IMR-90 (cell line): ENCODE data around the gene CTSO. TPM values are rescaled to one million over a fixed set of nuclear protein-coding genes. Genes with fewer than 3 reads are reported as not detected.

Source experiments
- ATAC-seq: fragments of 200-7000 bp; cut with Tn5 transposase; 2 replicates; pipeline ENCODE4 v1.9.1; 2020; ENCODE audit warnings: low read depth, mild to moderate bottlenecking, moderate library complexity
- BruUV-seq: library from RNA; stranded (reverse); fragments of 400-500 nt; replicated peaks from 2 replicates; lab custom pipeline; 2021; lab: Mats Ljungman, UMichigan
- CTCF ChIA-PET: fragments of 300-600 bp; formaldehyde crosslinking; extraction: SDS; loops from one replicate; lab custom pipeline; 2021; ENCODE audit warnings: antibody characterized with exemption; lab: Yijun Ruan, JAX
- POLR2A ChIA-PET: fragments of 300-600 bp; sonication (Branson Sonifier 250); formaldehyde crosslinking; loops from one replicate; lab custom pipeline; 2022; ENCODE audit warnings: antibody characterized with exemption; ENCODE audit not compliant: unreplicated experiment; lab: Charles Lee
- DNase-seq: peaks from one replicate; pipeline ENCODE4 v3.0.0; 2013
- H2AFZ ChIP-seq: replicated peaks from 2 replicates; pipeline ENCODE3; 2013; ENCODE audit warnings: low read length, mild to moderate bottlenecking; ENCODE audit not compliant: poor library complexity
- H2AK5ac ChIP-seq: 2 replicates; pipeline ENCODE4 v1.6.1; 2013; ENCODE audit warnings: low read depth, low read length, inconsistent platforms
- H2AK9ac ChIP-seq: replicated peaks from 2 replicates; pipeline ENCODE3; 2013; ENCODE audit warnings: mild to moderate bottlenecking, low read depth, low read length, moderate library complexity; ENCODE audit not compliant: poor library complexity
- H2BK120ac ChIP-seq: 2 replicates; pipeline ENCODE4 v1.6.1; 2013; ENCODE audit warnings: low read depth, low read length, inconsistent platforms
- H2BK15ac ChIP-seq: 3 replicates; pipeline ENCODE4 v1.6.1; 2013; ENCODE audit warnings: low read depth, low read length, inconsistent platforms
- H2BK20ac ChIP-seq: 2 replicates; pipeline ENCODE4 v1.6.1; 2013; ENCODE audit warnings: low read depth, mild to moderate bottlenecking, inconsistent platforms, low read length, moderate library complexity
- H2BK5ac ChIP-seq: 2 replicates; pipeline ENCODE4 v1.6.1; 2013; ENCODE audit warnings: mild to moderate bottlenecking, low read depth, low read length, inconsistent platforms; ENCODE audit not compliant: poor library complexity, severe bottlenecking
- H3K14ac ChIP-seq: replicated peaks from 2 replicates; pipeline ENCODE4 v1.6.1; 2013; ENCODE audit warnings: low read depth, low read length, inconsistent platforms
- H3K18ac ChIP-seq: 2 replicates; pipeline ENCODE4 v1.6.1; 2013; ENCODE audit warnings: low read depth, low read length, control low read depth
- H3K23ac ChIP-seq: 2 replicates; pipeline ENCODE4 v1.6.1; 2013; ENCODE audit warnings: low read depth, low read length, inconsistent platforms
- H3K27ac ChIP-seq: 2 replicates; pipeline ENCODE4 v1.5.1; 2013; ENCODE audit warnings: mild to moderate bottlenecking, control low read depth, low read length; ENCODE audit not compliant: insufficient read depth
- H3K27me3 ChIP-seq: 2 replicates; pipeline ENCODE4 v1.6.1; 2013; ENCODE audit warnings: low read length; ENCODE audit not compliant: control insufficient read depth, insufficient read depth
- H3K36me3 ChIP-seq: 2 replicates; pipeline ENCODE4 v1.6.1; 2013; ENCODE audit warnings: low read length, mixed read lengths; ENCODE audit not compliant: control insufficient read depth, insufficient read depth
- H3K4ac ChIP-seq: 2 replicates; pipeline ENCODE4 v1.6.1; 2013; ENCODE audit warnings: low read depth, low read length, inconsistent platforms
- H3K4me1 ChIP-seq: 2 replicates; pipeline ENCODE4 v1.6.1; 2013; ENCODE audit warnings: low read length, mixed read lengths; ENCODE audit not compliant: control insufficient read depth, insufficient read depth
- H3K4me2 ChIP-seq: 2 replicates; pipeline ENCODE4 v1.6.1; 2013; ENCODE audit warnings: low read depth, mild to moderate bottlenecking, control low read depth, low read length, moderate library complexity
- H3K4me3 ChIP-seq: 2 replicates; pipeline ENCODE4 v1.5.1; 2013; ENCODE audit warnings: low read depth, mild to moderate bottlenecking, control low read depth, low read length, moderate library complexity; ENCODE audit not compliant: insufficient read depth
- H3K56ac ChIP-seq: 2 replicates; pipeline ENCODE4 v1.6.1; 2013; ENCODE audit warnings: low read length, inconsistent platforms; ENCODE audit not compliant: insufficient read depth; ENCODE audit errors: extremely low read depth
- H3K79me1 ChIP-seq, 2 experiments: 2 replicates each; pipeline ENCODE4 v1.6.1; 2013; ENCODE audit warnings: low read length in 2 of 2, inconsistent platforms in 1 of 2, low read depth in 1 of 2
- H3K9ac ChIP-seq: 2 replicates; pipeline ENCODE4 v1.6.1; 2013; ENCODE audit warnings: low read depth, low read length, control low read depth
- H3K9me1 ChIP-seq: 2 replicates; pipeline ENCODE4 v1.6.1; 2013; ENCODE audit warnings: low read length, inconsistent platforms; ENCODE audit not compliant: insufficient read depth
- H3K9me3 ChIP-seq: 2 replicates; pipeline ENCODE4 v1.6.1; 2013; ENCODE audit warnings: low read length; ENCODE audit not compliant: control insufficient read depth, insufficient read depth
- H4K20me1 ChIP-seq: 2 replicates; pipeline ENCODE4 v1.6.1; 2013; ENCODE audit warnings: low read length, inconsistent platforms; ENCODE audit not compliant: insufficient read depth
- H4K5ac ChIP-seq: 2 replicates; pipeline ENCODE4 v1.6.1; 2013; ENCODE audit warnings: mild to moderate bottlenecking, low read depth, low read length, control low read depth
- H4K8ac ChIP-seq, 2 experiments: 2 replicates each; pipeline ENCODE4 v1.6.1; 2013; ENCODE audit warnings: low read depth in 2 of 2, low read length in 2 of 2, control low read depth in 1 of 2, inconsistent platforms in 1 of 2
- H4K91ac ChIP-seq: 2 replicates; pipeline ENCODE4 v1.6.1; 2013; ENCODE audit warnings: low read depth, low read length, inconsistent platforms; ENCODE audit not compliant: insufficient read depth
- MAZ ChIP-seq: IDR thresholded peaks from 2 replicates; pipeline ENCODE4 v1.6.1; 2012; ENCODE audit warnings: low read depth, mild to moderate bottlenecking, low read length, improper control_type of control experiment, moderate library complexity, borderline replicate concordance
- RFX5 ChIP-seq: IDR thresholded peaks from 2 replicates; pipeline ENCODE4 v1.8.0; 2012; ENCODE audit warnings: low read depth, mild to moderate bottlenecking, low read length, moderate library complexity
- WGBS, 2 experiments: methylation state at CpG; one replicate each; pipeline versions ENCODE4 v1.1.5 to v1.1.7; 2013; ENCODE audit warnings: missing lambda C conversion rate in 2 of 2; ENCODE audit not compliant: insufficient read length in 1 of 2; ENCODE audit errors: extremely low coverage in 2 of 2; 5-methylcytosine and 5-hydroxymethylcytosine counted together
- dilution Hi-C: fragments of 300-500 bp; cut with HindIII; formaldehyde crosslinking; loops from one replicate; pipeline ENCODE4 v1.14.3; 2018; ENCODE audit warnings: low sequenced_read_pairs; ENCODE audit not compliant: unreplicated experiment
- in situ Hi-C: fragments of 300-500 bp; cut with MboI; formaldehyde crosslinking; loops from 3 replicates; pipeline ENCODE4 v1.14.3; 2019; ENCODE audit warnings: low sequenced_read_pairs, inconsistent platforms, mixed read lengths
- intact Hi-C: fragments of 100-400 bp; cut with micrococcal nuclease; formaldehyde crosslinking; loops from 2 replicates; pipeline ENCODE4 v1.10.0; 2022
- polyA plus RNA-seq, 3 experiments: library from polyadenylated mRNA; depleted of rRNA; stranded (reverse); fragments of >200 nt; gene quantifications; 2 replicates each; pipeline ENCODE4 v1.2.3, GENCODE V29; 2012; ENCODE audit warnings: low replicate concordance in 1 of 3
- total RNA-seq: library from RNA; depleted of rRNA; stranded (reverse); fragments of >200 nt; gene quantifications from 2 replicates; pipeline ENCODE4 v1.2.3, GENCODE V29; 2012

Gene CTSO
- total and polyA plus RNA-seq, 2 of the 4 experiments (the other 2 are of a cell fraction) = 2.9 to 3.9 TPM

DNA sequence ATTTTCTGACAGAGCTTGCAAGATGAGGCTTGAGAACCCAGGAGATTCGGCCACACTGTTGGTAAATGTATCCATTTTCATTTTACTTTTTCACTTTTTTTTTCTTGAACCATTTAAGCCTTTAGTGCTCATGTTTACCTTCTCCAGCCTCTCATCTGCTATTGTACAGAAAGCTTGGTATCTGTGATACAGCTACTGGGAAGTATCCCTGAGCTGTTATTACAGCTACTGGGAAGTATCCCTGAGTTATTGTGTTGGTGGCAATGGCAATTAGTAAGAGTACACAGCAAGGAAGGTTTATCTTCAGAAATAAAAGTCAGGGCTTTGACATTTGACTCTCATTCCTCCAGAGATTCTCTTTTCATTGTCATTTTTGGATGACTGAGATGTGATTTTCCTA lies 11.8 kb downstream of the CTSO start:
- Histone ChIP-seq H3K4me2 (no peak overlapping the region), H3K4me1 (peaks cover 2% of the 10 kb centered on the region; the same call in 1 of the 2 replicates), H4K5ac (no peak overlapping the region), H3K4ac (no peak overlapping the region), H2AK5ac (no peak overlapping the region), H4K91ac (no peak overlapping the region), H3K79me1 (no peaks in the 10 kb centered on the region), H3K4me3 (no peak overlapping the region), H2BK120ac (no peak overlapping the region), H3K23ac (no peak overlapping the region), H3K56ac (no peak overlapping the region), H3K9ac (no peak overlapping the region), H2AFZ (no peak overlapping the region), H2BK15ac (no peak overlapping the region), H4K20me1 (no peaks in the 10 kb centered on the region), H3K27me3 (no peaks in the 10 kb centered on the region), H3K36me3 (no peaks in the 10 kb centered on the region; the same call in 1 of the 2 replicates), H4K8ac (no peak overlapping the region), H2BK20ac (no peak overlapping the region), H3K27ac (no peak overlapping the region), H2BK5ac (no peak overlapping the region), H3K18ac (no peak overlapping the region), H3K9me1 (no peaks in the 10 kb centered on the region), H3K14ac (no peak overlapping the region), H2AK9ac (no peak overlapping the region), H3K9me3 (no peaks in the 10 kb centered on the region)
- ChIA-PET POLR2A (interaction anchor here (0.6 kb wide), 1 partner anchor 22 kb away, joined by 4 read pairs; no protein-coding TSS in a partner anchor), CTCF (interaction anchor here (0.5 kb wide), 1 partner anchor 25 kb away, joined by 3 read pairs; no protein-coding TSS in a partner anchor)
- TF ChIP-seq RFX5 (no peak), MAZ (no peak)
- no CpG with 5 or more reads among the region's 1 CpG for WGBS, 2 experiments
- dilution Hi-C loops = no loop called here
- BruUV-seq = no TSS peak
- no peak for DNase-seq
- intact Hi-C loops = no loop called here
- ATAC-seq = no peak
- in situ Hi-C loops = no loop called here
